ENCODE data around the gene ERVW-1.
"Not testable (repeated sequence)": the region's sequence is repeated elsewhere in the genome, so short reads cannot be mapped to it uniquely, and the experiment has no call there.

DNA sequence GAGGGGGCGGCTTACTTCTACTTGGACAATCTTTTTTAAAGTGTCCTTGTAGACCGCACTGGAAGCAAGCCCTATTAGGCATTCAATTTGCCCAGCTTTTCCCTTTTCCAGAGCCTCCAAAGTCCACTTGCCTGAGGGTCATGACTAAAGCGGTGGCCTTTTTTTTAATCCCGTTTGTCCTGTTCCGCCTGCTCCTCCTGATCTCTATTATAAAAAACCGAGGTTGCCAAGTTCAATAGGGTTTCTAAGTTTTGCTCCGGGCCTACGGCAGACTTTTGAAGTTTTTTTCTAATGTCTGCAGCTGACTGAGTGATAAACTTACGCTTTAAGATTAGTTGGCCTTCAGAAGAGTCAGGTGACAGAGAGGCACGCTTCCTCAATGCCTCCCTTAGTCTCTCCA lies 3.8 kb downstream of the ERVW-1 start:
- not testable (repeated sequence) for TF ChIP-seq EZH2phosphoT487 (IDR thresholded peaks at IDR 0.05; ENCODE audit: unreplicated experiment); ETS1 (IDR thresholded peaks at IDR 0.05); CTCF (conservative IDR thresholded peaks at IDR 0.05; ENCODE audit: low read depth in 2 of 2); POLR2AphosphoS5 (IDR thresholded peaks at IDR 0.05; ENCODE audit: low read depth); ZNF331 (CRISPR knock-in tag; IDR thresholded peaks at IDR 0.05; ENCODE audit: low read depth); EZH2 (IDR thresholded peaks at IDR 0.05; ENCODE audit: low read depth, unreplicated experiment); CREB1 (CRISPR knock-in tag; IDR thresholded peaks at IDR 0.05; ENCODE audit: low read depth); JUNB (IDR thresholded peaks at IDR 0.05; ENCODE audit: unreplicated experiment)
- TF ChIP-seq, protein P1, sequence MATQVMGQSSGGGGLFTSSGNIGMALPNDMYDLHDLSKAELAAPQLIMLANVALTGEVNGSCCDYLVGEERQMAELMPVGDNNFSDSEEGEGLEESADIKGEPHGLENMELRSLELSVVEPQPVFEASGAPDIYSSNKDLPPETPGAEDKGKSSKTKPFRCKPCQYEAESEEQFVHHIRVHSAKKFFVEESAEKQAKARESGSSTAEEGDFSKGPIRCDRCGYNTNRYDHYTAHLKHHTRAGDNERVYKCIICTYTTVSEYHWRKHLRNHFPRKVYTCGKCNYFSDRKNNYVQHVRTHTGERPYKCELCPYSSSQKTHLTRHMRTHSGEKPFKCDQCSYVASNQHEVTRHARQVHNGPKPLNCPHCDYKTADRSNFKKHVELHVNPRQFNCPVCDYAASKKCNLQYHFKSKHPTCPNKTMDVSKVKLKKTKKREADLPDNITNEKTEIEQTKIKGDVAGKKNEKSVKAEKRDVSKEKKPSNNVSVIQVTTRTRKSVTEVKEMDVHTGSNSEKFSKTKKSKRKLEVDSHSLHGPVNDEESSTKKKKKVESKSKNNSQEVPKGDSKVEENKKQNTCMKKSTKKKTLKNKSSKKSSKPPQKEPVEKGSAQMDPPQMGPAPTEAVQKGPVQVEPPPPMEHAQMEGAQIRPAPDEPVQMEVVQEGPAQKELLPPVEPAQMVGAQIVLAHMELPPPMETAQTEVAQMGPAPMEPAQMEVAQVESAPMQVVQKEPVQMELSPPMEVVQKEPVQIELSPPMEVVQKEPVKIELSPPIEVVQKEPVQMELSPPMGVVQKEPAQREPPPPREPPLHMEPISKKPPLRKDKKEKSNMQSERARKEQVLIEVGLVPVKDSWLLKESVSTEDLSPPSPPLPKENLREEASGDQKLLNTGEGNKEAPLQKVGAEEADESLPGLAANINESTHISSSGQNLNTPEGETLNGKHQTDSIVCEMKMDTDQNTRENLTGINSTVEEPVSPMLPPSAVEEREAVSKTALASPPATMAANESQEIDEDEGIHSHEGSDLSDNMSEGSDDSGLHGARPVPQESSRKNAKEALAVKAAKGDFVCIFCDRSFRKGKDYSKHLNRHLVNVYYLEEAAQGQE (IDR thresholded peaks at IDR 0.05; ENCODE audit: unreplicated experiment) = not testable (repeated sequence)
